PC-9 (cell line): ENCODE measurements around the gene HMX2. TPM values are rescaled to one million over a fixed set of nuclear protein-coding genes. Genes with fewer than 3 reads are reported as not detected.

ENCODE experiments used
- BruUV-seq: library from RNA; stranded (reverse); fragments of 400-500 nt; replicated peaks from 2 replicates; lab custom pipeline; 2021; lab: Mats Ljungman, UMichigan
- CTCF ChIA-PET: fragments of 300-600 bp; sonication (Branson Sonifier 250); formaldehyde crosslinking; loops from one replicate; lab custom pipeline; 2022; ENCODE audit warnings: antibody characterized with exemption; lab: Charles Lee
- POLR2A ChIA-PET: fragments of 300-600 bp; sonication (Branson Sonifier 250); formaldehyde crosslinking; loops from one replicate; lab custom pipeline; 2022; ENCODE audit warnings: antibody characterized with exemption; ENCODE audit not compliant: unreplicated experiment; lab: Charles Lee
- DNase-seq, 2 experiments: peaks; one replicate each; pipeline versions ENCODE4 v3.0.0 to v3.0.0-alpha.2; 2015 to 2022; ENCODE audit warnings: mixed read lengths in 1 of 2
- H2AFZ ChIP-seq: fragments of 200-600 bp; sonication (generic); 2 replicates; pipeline ENCODE4 v1.8.1; 2017; ENCODE audit warnings: antibody characterized with exemption
- H3F3A ChIP-seq: fragments of 200-600 bp; sonication (generic); 2 replicates; pipeline ENCODE4 v1.8.1; 2017; ENCODE audit warnings: antibody characterized with exemption, mild to moderate bottlenecking, low read depth; ENCODE audit not compliant: insufficient read depth
- H3K27ac ChIP-seq: fragments of 200-600 bp; sonication (generic); 2 replicates; pipeline ENCODE4 v1.6.1; 2016; ENCODE audit warnings: mixed run types
- H3K27me3 ChIP-seq: fragments of 200-600 bp; sonication (generic); 2 replicates; pipeline ENCODE4 v1.6.1; 2016; ENCODE audit warnings: low read depth, mixed run types; ENCODE audit not compliant: insufficient read depth
- H3K36me3 ChIP-seq: fragments of 200-600 bp; sonication (generic); 2 replicates; pipeline ENCODE4 v1.6.1; 2016; ENCODE audit warnings: low read depth, mixed run types
- H3K4me1 ChIP-seq: fragments of 200-600 bp; sonication (generic); replicated peaks from 2 replicates; pipeline ENCODE4 v1.6.1; 2016; ENCODE audit warnings: mixed run types; ENCODE audit not compliant: insufficient read depth
- H3K4me2 ChIP-seq: fragments of 200-600 bp; sonication (generic); 2 replicates; pipeline ENCODE4 v1.6.1; 2017; ENCODE audit warnings: mixed run types
- H3K4me3 ChIP-seq: fragments of 200-600 bp; sonication (generic); 2 replicates; pipeline ENCODE4 v1.6.1; 2016; ENCODE audit warnings: mixed run types
- H3K79me2 ChIP-seq: fragments of 200-600 bp; sonication (generic); 2 replicates; pipeline ENCODE4 v1.6.1; 2017; ENCODE audit warnings: low read depth, mixed run types
- H3K9me2 ChIP-seq: fragments of 200-600 bp; sonication (generic); 2 replicates; pipeline ENCODE4 v1.8.1; 2017; ENCODE audit warnings: mild to moderate bottlenecking; ENCODE audit not compliant: insufficient read depth
- H3K9me3 ChIP-seq: fragments of 200-600 bp; sonication (generic); 2 replicates; pipeline ENCODE4 v1.8.1; 2016; ENCODE audit warnings: low read depth; ENCODE audit not compliant: insufficient read depth
- H4K20me1 ChIP-seq: fragments of 200-600 bp; sonication (generic); 2 replicates; pipeline ENCODE4 v1.8.1; 2017; ENCODE audit not compliant: insufficient read depth
- EZH2 ChIP-seq: fragments of 200-600 bp; sonication (generic); IDR thresholded peaks from 2 replicates; pipeline ENCODE4 v1.8.0; 2017; ENCODE audit warnings: antibody characterized with exemption, low read depth
- intact Hi-C: fragments of 100-400 bp; cut with micrococcal nuclease; formaldehyde crosslinking; loops from one replicate; pipeline ENCODE4 v1.10.0; 2022; ENCODE audit not compliant: unreplicated experiment
- total RNA-seq: library from RNA; stranded (reverse); gene quantifications from 2 replicates; pipeline ENCODE4 v1.2.3, GENCODE V29; 2021
- TF ChIP-seq, protein P1 (sequence below): fragments of 200-600 bp; sonication (generic); conservative IDR thresholded peaks from 2 replicates; pipeline ENCODE4 v1.6.1; 2017; ENCODE audit warnings: mixed run types, antibody characterized with exemption, mild to moderate bottlenecking, moderate library complexity

HMX2 gene
- total RNA-seq, 1 experiment from 2014 or later: not detected

DNA sequence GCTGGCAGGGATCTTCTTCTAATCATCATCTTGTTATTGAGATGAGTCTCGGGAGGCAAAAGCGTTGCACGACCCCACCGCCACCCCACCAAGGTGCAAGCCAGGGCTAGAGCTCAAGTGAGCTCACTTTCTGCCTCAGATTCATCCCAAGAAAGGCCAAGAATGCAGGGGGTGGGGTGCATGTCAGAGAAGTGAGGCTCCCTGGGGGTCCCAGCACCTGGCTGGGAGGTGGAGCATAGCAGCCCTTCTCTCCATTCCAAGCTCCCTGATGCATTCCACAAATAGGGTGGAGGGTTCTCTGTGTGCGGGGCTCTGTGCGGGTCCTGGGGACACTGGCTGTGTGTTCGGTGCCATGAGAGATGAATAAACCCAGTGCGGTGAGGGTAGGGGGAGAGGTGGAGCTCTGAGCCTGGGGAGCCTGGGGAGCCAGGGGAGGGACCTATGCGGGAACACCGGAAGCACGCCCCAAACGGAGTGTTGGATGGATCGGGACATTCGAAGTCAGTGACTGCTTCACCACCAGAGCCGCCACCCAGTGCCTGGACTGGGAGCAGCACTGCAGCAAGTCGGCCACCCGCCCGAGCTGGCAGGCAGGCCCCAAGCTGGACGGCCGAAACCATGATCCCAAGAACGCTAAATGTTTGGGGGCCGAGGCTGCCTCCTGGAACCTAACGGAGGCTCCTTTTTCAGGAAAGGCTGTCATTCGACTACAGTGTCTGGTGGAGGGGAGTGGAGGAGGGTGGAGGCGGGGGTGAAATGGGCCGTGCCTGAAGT, 30.1 kb upstream of the HMX2 start:
- Histone ChIP-seq H3F3A (no peaks in the 10 kb centered on the region), H2AFZ (no peak overlapping the region), H3K27ac (no peak overlapping the region), H3K4me1 (no peaks in the 10 kb centered on the region), H3K9me3 (no peaks in the 10 kb centered on the region), H3K36me3 (no peaks in the 10 kb centered on the region), H3K4me3 (no peak overlapping the region), H4K20me1 (no peaks in the 10 kb centered on the region), H3K9me2 (no peaks in the 10 kb centered on the region), H3K79me2 (no peaks in the 10 kb centered on the region), H3K4me2 (no peak overlapping the region), H3K27me3 (no peaks in the 10 kb centered on the region)
- TF ChIP-seq EZH2: no peak
- TF ChIP-seq, protein P1, sequence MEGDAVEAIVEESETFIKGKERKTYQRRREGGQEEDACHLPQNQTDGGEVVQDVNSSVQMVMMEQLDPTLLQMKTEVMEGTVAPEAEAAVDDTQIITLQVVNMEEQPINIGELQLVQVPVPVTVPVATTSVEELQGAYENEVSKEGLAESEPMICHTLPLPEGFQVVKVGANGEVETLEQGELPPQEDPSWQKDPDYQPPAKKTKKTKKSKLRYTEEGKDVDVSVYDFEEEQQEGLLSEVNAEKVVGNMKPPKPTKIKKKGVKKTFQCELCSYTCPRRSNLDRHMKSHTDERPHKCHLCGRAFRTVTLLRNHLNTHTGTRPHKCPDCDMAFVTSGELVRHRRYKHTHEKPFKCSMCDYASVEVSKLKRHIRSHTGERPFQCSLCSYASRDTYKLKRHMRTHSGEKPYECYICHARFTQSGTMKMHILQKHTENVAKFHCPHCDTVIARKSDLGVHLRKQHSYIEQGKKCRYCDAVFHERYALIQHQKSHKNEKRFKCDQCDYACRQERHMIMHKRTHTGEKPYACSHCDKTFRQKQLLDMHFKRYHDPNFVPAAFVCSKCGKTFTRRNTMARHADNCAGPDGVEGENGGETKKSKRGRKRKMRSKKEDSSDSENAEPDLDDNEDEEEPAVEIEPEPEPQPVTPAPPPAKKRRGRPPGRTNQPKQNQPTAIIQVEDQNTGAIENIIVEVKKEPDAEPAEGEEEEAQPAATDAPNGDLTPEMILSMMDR: no peak
- ChIA-PET CTCF (no interaction called here), POLR2A (no interaction called here)
- no peak for DNase-seq
- BruUV-seq: no TSS peak
- intact Hi-C loops: no loop called here

DNA sequence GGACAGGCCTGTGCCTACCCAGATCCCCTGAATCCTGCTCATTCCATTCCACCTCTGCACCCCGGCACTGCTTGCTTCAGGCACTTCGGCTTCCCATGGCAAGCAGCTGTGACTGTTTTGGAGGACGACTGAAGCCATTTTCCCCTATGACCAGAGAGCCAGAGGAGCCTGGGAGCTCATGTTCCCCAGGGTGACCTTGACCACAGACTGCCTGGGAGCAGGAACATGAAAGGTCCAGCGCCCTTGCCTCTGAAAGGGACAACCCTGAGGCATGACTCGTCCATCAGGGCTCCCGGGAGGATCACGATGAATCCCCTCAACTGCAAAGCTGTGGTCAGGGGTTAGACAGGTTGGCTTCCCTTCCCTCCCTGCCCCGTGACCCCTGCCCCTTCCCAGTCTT, 28.9 kb upstream of the HMX2 start:
- intact Hi-C loops: no loop called here
- Histone ChIP-seq H3K36me3 (no peaks in the 10 kb centered on the region), H3K4me3 (no peak overlapping the region), H3K27ac (no peak overlapping the region), H3F3A (no peaks in the 10 kb centered on the region), H2AFZ (no peak overlapping the region), H4K20me1 (no peaks in the 10 kb centered on the region), H3K4me1 (no peaks in the 10 kb centered on the region), H3K4me2 (no peak overlapping the region), H3K9me3 (no peaks in the 10 kb centered on the region), H3K79me2 (no peaks in the 10 kb centered on the region), H3K9me2 (no peaks in the 10 kb centered on the region), H3K27me3 (no peaks in the 10 kb centered on the region)
- ChIA-PET POLR2A (no interaction called here), CTCF (no interaction called here)
- no TSS peak for BruUV-seq
- TF ChIP-seq EZH2: no peak
- TF ChIP-seq, protein P1: no peak
- DNase-seq: no peak

DNA sequence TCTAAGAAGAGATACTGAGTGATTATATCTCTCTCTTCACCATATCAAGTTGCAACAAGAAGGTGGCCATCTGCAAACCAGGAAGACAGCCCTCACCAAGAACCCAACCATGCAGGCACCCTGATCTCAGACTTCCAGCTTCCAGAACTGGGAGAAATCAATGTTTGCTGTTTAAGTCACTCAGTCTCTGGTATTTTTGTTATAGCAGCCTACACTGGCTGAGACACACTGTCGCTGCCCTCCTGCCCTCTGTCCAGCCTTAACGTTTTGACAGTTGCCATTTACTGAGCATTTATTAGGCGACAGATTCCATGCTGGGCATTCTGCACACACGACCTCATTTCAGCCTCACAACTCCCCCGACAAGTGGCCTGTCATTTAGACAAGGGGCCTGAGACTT, 21.7 kb upstream of the HMX2 start:
- Histone ChIP-seq H3K4me1 (peaks cover 14% of the 10 kb centered on the region), H3K9me3 (no peaks in the 10 kb centered on the region), H3K9me2 (no peaks in the 10 kb centered on the region), H3K4me3 (no peak overlapping the region), H3K27me3 (no peaks in the 10 kb centered on the region), H3K36me3 (no peaks in the 10 kb centered on the region), H3K27ac (no peak overlapping the region), H4K20me1 (no peaks in the 10 kb centered on the region), H2AFZ (no peak overlapping the region), H3K79me2 (no peaks in the 10 kb centered on the region), H3F3A (no peaks in the 10 kb centered on the region), H3K4me2 (no peak overlapping the region)
- no peak for DNase-seq
- TF ChIP-seq EZH2: no peak
- TF ChIP-seq, protein P1: no peak
- no TSS peak for BruUV-seq
- CTCF ChIA-PET: no interaction called here
- POLR2A ChIA-PET: no interaction called here
- intact Hi-C loops: no loop called here
